DMS53 (cell line): ENCODE results near the gene IL10.

Source experiments
- DNase-seq: peaks from one replicate; lab custom pipeline; 2025; lab: John Stamatoyannopoulos, UW

Gene IL10

DNA sequence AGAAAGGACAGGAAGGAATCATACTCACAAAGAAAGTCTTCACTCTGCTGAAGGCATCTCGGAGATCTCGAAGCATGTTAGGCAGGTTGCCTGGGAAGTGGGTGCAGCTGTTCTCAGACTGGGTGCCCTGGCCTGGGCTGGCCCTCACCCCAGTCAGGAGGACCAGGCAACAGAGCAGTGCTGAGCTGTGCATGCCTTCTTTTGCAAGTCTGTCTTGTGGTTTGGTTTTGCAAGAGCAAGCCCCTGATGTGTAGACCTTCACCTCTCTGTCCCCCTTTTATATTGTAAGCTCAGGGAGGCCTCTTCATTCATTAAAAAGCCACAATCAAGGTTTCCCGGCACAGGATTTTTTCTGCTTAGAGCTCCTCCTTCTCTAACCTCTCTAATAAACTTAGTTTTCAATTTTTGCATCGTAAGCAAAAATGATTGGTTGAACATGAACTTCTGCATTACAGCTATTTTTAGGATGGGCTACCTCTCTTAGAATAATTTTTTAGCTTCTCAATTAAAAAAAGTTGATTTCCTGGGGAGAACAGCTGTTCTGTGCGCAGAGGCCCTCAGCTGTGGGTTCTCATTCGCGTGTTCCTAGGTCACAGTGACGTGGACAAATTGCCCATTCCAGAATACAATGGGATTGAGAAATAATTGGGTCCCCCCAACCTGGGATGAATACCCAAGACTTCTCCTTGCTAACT lies at the start of gene IL10:
IL10 (minus strand) TSS at position 252 of the 695 bp plus-strand sequence; CDS start at position 193, 59 bp downstream.
- DNase-seq, result no peak

DNA sequence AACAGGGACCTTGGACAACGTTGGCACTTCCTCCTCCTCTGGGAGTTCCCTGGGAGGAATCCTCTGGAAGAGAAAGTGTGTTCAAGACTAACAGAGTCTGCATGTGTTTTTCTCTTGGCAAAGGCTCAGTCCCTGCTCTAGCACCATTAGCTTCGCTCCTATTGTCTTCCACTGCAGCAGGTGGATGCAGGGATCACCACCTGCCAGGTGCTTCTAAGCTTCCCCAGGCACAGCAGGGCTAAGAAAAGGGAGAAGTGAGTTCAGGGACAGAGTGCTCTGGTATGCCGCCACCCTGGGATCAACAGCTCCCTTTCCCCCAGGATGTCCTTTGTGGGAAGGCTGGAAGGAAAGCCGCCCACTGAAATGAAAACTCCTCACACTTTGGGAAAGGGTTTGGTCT lies 49.2 kb upstream of the IL10 start:
- DNase-seq, result peak; percentile 24

DNA sequence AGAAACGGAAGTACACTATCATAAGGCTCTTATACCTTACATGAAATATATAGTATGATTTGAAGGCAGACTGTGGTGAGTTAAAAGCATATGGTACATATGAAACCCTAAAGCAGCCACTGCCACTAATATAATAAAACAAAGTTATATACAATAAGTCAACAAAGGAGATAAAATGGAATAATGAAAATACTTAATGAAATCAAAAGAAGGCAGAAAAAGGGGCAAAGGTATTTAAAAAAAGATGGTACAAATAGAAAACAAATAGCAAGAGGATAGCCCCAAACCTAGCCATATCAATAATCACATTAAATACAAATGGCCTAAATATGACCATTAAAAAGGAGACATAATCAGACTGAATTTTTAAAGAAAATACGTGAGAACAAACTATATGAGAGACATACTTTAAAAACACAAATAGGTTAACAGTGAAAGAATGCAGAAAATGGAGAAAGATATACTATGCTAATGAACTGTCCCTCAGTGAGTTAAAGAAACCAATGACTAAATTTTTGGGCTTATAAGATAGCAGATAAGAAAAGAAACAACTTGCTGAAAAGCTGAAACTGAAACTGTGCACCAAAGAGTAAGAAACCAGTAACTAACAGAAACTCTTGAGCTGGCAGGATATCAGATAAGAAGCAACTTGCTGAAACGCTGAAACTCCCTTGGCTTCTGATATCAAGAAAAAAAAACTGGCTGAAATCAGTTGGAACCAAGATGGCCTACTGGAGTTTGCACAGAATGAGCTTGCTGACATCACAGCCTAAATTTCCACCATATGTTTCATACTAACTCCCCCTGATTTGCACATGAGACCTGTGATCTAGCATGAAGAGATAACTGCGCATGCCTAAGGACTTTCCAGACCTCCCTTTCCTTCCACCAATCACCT lies 44.3 kb upstream of the IL10 start:
- no peak for DNase-seq

DNA sequence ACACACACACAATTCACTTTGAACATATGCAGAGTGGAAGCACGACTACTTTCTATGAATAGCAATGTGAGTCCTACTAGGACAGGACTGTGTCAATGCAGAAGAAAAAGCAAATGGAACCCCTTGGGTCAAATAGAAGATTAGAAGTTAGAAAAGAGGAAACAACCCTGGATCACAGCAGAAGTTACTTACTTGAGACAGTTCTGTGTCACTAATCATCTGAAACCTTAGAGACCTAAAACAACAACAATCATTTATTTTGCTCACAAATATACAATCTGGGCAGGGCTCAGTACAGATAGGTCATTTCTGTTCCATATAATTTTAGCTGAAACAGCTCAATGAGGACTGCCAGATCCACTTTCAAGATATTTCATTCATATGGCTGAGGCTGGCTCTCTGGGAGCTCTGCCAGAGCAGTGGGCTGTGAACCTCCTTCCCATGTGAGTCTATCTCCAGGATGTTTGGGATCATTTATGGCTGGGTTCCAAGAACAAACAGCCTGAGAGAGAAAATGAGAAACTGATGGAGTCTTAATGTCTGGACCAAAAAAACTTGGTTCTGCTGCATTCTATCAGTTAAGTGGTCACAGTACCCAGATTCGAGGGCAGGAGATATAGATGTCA lies 42.5 kb upstream of the IL10 start:
- no peak for DNase-seq

DNA sequence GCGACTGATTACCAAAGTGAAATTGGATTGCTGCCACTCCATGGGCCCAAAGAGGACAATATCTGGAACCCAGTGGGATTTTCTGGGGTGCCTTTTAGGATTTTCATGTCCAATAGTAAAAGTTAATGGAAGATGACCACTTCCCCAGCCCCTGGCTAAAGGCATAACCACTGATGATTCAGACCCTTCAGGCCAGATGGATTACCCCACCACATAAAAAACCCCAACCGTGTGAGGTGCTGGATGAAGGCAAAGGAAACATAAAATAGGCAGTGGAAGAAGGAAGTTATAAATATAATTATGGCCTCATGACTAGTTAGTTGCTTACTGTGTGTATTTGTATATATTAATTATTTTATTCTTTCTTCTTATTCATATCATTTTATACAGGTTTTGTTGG lies 40.2 kb upstream of the IL10 start:
- DNase-seq, result no peak

DNA sequence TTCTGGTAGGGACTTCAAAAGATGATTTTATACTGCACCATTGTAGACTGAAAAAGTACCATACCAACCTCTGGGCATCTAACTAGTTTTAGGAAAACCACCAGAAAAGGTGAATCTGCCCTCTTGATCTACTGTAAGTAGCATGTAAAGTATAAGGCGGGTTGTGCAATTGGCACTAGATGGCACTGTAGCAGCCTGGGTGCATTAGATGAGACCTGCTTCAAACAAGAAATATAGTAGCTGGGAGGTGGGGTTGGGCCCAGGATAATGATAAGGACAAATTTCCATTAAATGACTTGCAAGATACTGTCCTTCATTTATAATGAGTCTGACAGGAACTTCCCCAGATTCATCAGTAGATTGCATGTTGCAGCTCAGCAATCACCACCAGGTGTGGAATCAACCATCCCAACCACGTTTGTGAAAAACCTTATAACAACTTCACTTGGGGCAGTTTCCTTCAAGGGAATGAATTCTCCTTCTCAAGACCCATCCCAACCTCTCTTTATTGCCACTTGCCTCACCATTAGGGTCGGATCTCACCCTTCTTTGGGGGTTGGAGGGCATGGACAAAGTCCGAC lies 37.3 kb upstream of the IL10 start:
- DNase-seq, result no peak

DNA sequence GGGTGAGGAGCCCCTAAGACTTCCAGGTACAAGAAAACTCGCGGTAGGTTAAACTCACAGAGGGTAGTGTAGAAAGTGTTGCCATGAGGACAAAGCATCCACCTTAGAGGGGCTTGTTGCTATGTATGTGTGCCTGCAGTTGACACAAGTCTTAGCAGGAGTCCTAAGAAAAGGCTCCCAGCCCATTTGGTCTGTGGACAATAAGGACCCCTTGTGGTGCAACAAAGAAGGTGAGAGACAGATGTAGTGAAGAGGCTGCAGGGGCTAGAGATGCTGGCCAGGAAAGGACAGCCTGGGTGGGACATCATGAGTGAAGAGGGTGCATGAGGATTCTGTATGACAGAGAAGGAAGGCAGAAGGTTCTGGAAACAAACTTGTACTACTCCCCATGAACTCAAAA lies 36.3 kb upstream of the IL10 start:
- DNase-seq, result peak; percentile 45

DNA sequence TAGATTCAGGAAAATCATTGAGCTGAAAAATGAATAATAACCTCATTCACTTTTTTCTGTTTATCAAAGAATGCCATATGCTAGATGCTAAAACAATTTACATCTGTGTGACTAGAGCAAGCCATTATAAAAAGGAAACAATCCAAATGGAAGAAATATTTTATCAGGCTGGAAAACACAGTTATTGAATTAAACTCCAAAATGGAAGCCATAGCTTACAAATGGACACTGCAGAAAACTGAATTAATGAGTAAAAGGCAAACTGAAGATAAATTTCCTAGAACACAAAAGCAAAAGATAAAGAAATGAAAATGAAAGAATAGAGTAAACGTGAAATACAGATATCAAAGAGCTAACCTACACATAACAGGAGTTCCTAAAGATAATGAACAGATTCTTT lies 33.1 kb upstream of the IL10 start:
- DNase-seq, result no peak

DNA sequence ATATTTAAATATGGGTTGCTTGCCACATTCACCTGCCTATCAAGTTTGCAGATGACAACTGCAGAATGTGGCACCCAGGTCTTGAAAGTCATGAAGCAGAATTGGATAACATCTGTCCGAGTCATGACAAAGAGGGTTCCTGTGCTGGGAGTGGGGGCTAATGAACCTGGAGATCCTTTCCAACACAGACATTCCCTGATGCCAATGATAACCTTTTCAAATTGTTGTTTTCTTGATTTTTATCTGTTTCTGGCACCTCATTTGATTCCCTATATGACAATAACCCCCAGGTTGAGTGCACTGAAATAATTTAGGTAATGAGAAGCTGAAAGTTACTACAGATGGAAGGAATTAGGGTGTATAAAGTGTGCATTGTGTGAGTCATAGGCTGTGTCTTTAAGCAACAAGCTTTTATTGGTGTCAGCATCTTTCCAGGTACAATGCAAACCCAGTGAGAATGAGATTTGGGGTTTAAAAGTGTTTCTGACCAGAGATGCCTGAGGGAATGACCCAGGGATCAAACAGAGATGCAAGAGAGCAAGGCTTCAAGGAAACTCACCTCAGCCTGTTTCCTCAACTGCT lies 32.0 kb upstream of the IL10 start:
- no peak for DNase-seq

DNA sequence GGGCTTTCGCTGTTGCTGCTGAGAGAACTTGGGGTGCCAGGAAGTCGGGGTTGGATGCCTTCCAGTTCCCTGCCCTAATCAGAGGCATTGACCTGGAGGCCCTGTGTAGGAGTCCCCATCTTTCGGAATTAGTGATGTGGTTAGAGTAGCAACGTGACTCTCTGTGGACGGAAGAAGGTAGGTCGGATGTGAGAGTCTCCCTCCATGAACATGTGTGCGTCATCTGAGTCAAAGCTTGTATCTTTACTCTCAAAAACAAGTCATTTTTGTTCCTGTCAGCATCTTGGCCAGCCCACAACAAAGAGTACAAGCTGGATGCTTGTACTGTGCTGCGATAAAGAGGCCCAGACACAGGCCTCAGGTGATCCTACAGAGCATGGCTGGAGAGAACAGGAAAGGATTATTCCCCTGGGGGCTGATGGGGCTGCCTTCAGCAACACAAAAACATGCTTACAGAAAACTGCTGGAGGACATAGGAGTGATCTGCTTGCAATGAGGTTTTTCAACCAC lies 31.0 kb upstream of the IL10 start:
- no peak for DNase-seq

DNA sequence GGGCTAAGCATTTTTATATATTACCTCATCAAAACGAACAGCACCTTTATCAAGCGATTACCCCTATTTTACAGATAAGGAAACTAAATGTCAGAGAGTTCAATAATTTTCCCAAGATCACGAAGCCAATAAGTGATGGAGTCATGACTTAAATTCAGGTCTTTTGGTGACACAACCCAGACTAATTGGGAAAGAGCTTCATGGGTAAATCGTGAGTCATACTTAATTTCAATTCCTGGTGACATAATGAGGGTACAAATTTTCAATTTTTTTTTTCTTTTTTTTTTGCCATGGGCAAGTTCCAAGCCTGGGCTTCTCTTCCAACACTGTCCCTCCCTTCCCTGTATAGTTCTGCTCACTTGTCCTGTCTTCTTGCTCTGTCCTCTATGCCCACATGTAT lies 30.1 kb upstream of the IL10 start:
- DNase-seq, result no peak

DNA sequence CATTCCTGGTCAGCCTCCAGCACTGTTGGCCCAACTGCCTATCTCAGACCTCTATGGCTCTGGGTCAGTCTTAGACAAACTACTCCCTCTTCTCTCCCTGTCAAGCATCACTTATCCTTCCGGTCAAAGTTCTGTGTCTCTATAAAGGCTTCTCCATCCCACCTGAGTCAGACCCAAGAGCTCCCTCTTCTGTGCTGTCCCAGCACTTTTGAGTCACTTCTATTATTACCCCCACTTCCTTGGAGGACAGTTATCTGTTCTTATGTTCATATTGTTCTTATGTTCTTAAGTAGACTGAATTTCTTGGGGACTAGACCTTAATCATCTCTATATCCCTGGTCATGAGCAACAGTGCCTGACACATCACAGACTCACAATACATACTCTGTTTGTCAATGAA lies 29.2 kb upstream of the IL10 start:
- DNase-seq, result no peak

DNA sequence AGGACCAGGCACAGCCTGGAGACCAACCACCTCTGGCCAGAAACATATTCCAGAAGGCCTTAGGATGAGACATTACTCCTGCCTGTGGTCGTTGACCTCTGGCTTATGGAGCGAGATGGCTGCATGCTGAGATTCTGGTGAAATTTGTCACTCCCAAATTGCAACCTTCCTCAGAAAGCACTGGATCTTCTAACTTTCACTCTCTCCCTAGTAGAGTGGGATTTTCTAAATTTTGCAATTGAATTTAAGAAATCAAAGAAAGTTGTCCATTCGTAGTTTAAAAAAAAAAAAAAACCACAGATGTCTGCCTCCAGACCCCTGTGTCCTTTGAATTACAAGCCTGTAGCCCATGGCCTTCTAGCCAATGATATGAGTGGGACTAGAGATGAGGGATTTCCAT lies 28.6 kb upstream of the IL10 start:
- no peak for DNase-seq

DNA sequence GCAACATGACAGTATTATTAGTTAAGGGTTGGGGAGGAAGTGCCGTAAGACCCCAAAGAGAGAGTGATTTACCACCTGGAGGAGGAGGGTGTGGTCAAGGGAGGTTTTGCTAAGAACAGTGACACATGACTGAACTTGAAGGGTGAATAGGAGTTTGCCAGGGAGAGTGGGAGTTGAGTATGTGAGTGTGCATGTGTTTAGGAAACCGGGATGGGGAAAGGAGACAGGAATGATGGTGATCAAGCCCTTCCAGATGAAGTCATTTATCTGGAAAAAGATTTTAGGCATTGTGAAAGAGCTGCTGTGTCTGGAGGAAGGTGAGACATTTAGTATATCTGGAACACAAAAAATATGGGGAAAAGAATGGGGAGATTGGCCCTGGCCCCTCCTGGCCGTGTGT lies 28.1 kb upstream of the IL10 start:
- no peak for DNase-seq

DNA sequence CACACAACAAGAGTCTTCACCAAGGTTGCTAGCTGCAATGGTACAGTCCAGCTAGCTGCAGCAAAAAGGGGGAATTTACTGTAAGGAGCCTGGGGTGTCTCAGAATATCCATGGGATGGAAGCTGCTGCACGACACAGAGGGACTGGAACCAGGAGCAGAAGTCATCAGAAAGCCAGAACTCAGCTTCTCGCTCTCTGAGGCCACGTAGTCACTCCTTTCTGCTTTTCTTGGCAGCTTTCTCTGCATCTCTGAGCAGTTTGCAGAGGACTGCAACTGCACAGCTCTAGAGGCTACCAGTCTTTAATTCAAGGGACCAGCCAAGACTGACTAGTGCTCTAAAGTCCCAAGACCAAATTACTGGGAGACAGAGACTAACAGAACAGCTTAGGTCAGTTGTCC lies 27.0 kb upstream of the IL10 start:
- DNase-seq, result no peak

DNA sequence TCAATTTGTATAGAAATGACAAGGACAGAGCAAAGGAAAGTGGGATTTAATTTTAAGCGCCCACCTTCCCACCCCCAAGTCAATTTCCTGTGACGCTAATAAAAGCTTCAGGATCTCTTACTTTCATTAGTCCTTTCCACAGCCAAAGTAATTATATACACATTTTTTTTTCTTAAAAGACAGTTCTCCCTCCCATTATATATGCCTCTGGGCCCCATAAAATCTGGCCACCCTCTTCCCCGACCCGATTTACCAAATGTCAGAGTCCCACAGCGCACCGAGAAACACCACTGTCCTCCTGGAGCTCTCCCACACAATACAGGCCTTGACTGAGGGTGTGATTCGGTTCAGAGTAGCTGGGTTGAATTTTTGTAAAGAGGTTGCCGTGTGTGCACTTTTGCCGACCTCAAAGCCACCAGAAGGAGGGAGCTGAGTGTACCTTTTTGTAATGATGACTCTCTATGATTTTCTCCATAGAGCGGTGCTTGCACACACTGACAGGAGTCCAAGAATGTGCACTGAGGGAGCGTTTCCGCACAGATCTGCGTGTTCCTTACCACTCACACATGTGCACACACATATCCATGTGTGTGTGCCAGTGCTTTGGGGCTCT lies 26.2 kb upstream of the IL10 start:
- DNase-seq, result no peak

DNA sequence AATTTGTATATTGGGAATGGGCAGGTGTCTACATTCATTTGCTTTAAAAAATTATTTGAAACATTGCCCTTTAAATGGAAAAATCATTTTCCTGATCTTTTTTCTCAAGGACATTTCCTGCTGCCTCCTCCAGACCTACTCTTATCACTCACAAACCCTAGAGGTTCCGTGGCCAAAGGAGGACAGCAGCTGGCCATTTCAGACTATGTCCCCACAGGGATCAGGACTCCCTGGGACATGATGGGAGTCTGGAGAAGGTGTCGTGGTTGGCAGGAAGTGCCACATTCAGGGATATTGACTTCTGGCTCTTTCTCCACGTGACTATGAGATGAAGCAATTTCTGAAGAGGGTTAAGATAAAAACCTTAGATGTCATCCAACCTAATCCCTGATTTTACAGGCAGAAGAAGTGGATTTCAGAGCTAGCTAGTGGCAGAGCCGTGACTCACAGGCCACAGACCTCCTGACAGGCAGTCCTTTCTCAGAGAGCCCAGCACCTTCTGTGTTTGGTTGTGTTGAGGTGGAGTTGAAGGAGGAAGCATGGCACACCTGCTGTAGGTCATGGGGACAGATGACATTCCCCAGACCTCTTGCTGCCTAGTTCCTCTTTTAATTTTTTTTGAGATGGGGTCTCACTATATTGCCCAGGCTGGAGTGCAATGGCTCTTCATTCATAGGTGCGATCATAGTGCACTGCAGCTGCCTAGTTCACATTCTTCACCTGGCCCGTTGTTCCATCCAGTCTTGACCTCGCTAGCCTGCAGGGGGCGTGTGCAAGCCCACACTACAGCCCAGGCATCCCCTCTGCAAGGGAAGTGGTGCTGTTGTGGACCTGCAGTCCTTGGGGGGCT lies 25.5 kb upstream of the IL10 start:
- DNase-seq, result peak; percentile 59

DNA sequence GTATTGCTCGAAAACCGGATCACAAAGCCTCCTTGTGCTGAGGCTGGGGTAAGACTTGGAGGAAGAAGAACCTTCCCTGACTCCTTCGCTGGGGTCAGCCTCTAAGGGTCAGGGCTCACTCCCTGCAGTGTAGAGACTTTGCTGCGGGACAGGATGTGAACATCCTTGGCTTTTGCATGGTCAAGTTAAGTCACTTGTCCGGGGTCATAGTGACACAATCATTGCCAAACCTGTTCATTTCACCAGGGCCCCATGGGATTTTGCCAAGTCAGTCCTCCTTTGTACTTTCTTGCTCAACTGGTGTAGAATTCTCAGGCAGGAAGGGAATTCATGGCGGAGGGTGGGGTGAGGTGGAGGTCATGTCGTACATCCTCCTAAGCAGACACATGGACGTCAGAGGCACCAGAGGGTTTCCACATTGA lies 24.7 kb upstream of the IL10 start:
- no peak for DNase-seq

DNA sequence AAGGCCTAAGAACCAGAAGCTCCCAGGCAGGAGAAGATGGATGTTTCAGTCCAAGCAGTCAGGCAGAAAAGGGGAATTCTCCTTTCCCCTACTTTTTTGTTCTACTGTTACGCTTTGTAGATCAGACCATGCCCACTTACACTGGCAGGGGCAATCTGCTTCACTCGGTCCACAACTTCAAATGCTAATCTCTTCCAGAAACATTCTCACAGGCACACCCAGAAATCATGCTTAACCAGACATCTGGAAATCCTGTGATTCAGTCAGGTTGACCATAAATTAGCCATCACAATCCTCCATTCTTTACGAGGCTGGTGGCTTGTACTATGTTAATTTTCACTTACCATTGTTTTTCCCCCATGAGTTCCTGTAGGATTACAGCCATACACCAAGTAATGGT lies 23.8 kb upstream of the IL10 start:
- DNase-seq, result no peak

DNA sequence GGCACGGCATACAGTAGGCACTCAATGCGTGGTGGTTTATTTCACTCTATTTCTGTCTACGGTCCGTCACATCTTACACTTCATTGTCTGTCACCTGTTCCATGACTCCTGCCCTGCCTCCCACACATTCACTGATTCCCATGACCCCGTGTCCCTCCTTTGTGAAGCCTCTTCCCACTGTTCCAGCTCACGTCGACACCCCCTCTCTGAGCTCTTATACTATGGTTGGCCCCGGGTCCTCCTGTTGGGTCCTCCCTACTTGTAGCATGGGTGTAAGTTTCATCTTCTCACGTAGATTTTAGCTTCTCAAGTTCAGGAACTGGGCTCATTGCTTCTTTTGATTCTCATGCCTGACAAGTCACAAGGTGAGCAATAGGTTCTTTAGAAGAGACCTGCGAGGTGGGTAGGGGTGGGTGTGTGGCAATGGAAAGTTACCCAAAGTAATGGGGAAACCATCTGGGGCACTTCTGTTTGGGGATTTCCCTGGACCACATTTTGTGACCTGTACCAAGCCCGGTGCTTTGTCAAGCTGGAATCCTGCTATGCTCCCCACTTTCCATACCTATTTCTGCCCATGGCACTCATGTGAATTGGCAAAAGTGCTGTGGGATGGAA lies 22.1 kb upstream of the IL10 start:
- DNase-seq, result no peak
